Epithelial cell of esophagus (primary cell): ENCODE measurements around the gene YIPF4.
A peak's percentile ranks its signal among the peaks of the same experiment; 100 is the strongest.
"Not testable (repeated sequence)": the region's sequence is repeated elsewhere in the genome, so short reads cannot be mapped to it uniquely, and the experiment has no call there.

Experiments
- DNase-seq: peaks from one replicate; pipeline ENCODE4 v3.0.0; 2010; ENCODE audit warnings: low read depth
- H3K4me3 ChIP-seq: 2 replicates; pipeline ENCODE4 v1.5.1; 2011; ENCODE audit warnings: mild to moderate bottlenecking, low read length, control low read depth
- TF ChIP-seq, protein P1 (sequence below): IDR thresholded peaks from 2 replicates; pipeline ENCODE4 v1.5.1; 2011; ENCODE audit warnings: low read depth, mild to moderate bottlenecking, low read length, control low read depth, inconsistent platforms; ENCODE audit not compliant: insufficient read depth; ENCODE audit errors: missing control alignments

YIPF4 gene

DNA sequence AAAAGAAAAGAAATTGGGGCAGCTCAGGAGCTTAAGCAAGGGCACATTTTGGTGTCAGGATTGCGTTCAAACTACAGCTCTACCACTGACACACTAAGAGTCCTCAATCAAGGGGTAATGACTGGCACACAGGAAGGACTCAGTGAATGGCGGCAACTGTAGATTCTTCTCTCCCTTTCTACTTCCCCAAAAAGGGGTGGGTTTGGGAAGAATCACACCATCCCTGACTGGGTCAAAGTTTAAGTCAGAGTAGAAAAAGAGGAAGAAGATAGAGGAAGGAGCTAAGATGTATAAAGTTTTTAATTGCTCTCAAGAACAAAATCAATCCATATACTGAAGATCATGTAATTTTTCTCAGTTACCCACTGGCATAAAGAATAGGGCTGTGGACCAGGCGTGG is 15.6 kb upstream of the YIPF4 start:
- TF ChIP-seq, protein P1, sequence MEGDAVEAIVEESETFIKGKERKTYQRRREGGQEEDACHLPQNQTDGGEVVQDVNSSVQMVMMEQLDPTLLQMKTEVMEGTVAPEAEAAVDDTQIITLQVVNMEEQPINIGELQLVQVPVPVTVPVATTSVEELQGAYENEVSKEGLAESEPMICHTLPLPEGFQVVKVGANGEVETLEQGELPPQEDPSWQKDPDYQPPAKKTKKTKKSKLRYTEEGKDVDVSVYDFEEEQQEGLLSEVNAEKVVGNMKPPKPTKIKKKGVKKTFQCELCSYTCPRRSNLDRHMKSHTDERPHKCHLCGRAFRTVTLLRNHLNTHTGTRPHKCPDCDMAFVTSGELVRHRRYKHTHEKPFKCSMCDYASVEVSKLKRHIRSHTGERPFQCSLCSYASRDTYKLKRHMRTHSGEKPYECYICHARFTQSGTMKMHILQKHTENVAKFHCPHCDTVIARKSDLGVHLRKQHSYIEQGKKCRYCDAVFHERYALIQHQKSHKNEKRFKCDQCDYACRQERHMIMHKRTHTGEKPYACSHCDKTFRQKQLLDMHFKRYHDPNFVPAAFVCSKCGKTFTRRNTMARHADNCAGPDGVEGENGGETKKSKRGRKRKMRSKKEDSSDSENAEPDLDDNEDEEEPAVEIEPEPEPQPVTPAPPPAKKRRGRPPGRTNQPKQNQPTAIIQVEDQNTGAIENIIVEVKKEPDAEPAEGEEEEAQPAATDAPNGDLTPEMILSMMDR, result no peak
- H3K4me3 ChIP-seq, result no peak overlapping the region
- no peak for DNase-seq

DNA sequence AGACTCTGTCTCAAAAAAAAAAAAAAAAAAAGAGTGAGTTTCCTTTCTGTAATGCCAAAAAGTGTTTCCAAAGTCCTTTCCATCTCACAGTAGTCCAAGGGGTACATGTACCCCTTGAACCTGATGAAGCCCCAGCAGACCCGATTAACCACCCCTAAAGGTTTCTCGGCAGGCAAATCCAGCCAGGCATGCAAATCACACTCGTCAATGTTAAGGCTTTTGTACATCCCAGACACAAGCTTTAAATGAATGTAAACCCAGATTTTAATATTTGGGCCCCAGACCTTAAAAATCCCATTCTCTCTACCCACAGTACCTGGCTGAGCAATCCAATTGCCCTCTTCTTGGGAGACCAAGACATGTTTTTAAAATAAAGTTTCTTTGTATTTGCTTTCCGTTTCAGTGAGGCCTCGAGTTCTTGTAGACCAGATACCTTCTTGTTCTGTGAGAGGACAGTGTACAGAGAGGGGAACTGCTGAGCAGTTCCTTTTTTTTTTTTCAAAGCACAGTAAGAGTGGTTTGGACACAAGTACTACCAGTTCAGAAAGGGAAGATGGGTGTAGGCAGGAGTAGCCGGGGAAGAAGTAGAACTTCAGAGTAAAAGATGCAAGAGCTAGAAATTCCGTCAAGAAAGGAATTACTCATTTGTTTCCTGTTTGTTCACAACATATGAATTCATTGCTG is 13.1 kb upstream of the YIPF4 start, which contains the start of gene NLRC4:
Gene NLRC4 (minus strand): TSS at position 465 of the 684 bp plus-strand sequence. CDS start 8,111 bp downstream, outside the sequence.
- DNase-seq, result no peak
- TF ChIP-seq, protein P1, result no peak
- no peak within 1 kb of the TSS for H3K4me3 ChIP-seq

DNA sequence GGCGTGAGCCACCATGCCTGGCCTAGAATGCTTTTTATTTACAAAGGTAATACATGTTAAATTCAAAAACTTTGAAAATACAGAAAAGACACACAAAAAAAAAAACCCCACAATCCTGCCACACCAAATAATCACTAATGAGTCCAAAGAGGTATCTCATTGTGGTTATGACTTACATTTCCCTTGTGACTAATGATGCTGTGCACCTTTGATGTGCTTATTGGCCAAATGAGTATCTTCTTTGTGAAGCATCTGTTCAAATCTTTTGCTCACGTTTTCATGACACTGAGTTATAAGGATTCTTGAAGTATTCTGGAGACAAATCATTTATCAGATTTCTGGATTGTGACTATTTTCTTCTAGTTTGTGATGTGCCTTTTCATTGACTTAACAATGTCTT is 6.6 kb upstream of the YIPF4 start:
- TF ChIP-seq, protein P1, result no peak
- no peak overlapping the region for H3K4me3 ChIP-seq
- peak; percentile 16 for DNase-seq

DNA sequence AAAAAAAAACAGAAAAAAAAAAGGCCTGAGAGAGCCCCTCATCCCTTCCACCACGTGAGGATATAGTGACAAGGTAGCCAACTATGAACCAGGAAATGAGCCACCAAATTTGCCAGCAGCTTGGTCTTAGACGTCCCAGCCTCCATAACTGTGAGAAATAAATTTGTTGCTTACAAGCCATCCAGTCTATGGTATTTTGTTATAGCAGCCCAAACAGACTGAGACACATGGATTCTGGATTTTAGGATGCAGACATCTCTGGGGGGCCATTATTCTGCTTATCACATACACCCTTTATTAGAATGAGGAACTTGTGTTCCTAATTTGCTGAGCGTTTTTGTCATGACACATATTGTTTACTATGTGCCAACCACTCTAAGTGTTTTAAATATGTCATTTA is 5.4 kb upstream of the YIPF4 start:
- TF ChIP-seq, protein P1, result no peak
- no peak overlapping the region for H3K4me3 ChIP-seq
- no peak for DNase-seq

DNA sequence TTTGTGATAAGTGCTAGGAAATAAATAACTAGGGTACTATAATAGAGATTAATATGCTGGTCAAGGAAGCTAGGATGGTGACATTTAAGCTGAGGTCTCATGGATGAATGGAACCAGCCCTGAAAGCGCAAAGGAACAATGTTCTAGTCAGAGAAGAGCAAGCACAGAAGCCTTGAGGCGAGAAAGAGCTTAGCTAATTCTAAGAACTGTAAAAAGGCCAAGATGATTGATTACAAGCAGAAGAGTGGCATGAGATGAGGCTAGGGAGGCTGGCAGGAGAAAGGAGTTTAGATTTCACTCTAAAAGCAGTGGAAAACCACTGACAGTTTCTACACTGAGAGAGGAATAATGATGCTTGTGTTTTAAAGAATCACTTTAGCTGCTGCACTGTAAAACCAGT is 3.4 kb upstream of the YIPF4 start:
- no peak overlapping the region for H3K4me3 ChIP-seq
- no peak for DNase-seq
- TF ChIP-seq, protein P1, result no peak

DNA sequence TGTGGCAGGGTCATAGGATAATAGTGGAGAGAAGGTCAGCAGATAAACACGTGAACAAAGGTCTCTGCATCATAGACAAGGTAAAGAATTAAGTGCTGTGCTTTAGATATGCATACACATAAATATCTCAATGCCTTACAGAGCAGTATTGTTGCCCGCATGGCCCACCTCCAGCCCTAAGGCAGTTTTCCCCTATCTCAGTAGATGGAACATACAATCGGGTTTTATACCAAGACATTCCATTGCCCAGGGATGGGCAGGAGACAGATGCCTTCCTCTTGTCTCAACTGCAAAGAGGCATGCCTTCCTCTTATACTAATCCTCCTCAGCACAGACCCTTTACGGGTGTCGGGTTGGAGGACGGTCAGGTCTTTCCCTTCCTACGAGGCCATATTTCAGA is 1.9 kb upstream of the YIPF4 start:
- not testable (repeated sequence) for H3K4me3 ChIP-seq, DNase-seq

DNA sequence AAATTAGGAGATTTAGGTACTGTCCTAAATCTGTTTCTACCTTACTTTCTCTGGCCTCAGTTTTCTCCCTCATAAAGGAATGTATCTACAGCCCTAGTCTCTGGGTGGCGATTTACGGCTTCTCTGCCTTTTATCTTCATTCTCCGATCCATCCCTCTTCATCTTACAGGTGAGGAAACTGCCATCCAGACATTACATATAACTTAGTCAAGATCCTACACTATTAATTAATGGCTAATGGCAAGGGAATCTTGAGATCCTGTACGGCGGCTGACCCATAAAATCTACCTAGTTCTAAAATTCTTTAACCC is 386 bp upstream of the YIPF4 start:
- DNase-seq, result no peak
- peak overlapping the region; percentile 97 for H3K4me3 ChIP-seq
- TF ChIP-seq, protein P1, result no peak

DNA sequence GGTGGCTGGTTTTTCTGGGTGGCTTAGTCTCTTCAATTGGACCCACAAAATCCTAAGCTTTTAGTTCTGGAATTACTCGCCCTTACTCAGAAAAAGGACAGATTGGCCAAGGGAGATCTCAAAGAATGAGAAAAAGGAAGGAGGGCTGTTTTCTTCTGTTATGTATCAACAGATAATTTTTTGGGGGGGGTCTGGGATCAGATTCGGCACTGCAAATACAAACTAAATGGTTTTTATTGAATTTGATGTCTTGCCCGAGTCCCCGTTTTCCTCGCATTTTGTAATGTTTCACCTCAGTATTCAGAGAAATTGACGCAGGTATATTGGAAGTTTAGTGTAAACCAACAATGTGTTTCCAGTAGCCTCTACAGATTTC is 762 bp downstream of the YIPF4 start:
- H3K4me3 ChIP-seq, result peak overlapping the region; percentile 97
- TF ChIP-seq, protein P1, result no peak
- DNase-seq, result no peak
